Measurements from ENCODE around the gene GOT2.

GRCh38 chr16:58716468-58716867, 17.6 kb downstream of the GOT2 start:
- no peak for TF ChIP-seq CTCF (IDR thresholded peaks at IDR 0.05 in 2 of 3, conservative IDR thresholded peaks at IDR 0.05 in 1 of 3; ENCODE audit: borderline replicate concordance in 1 of 3, insufficient read depth in 1 of 3, low read depth in 2 of 3, low read length in 2 of 3)
- TF ChIP-seq REST (IDR thresholded peaks at IDR 0.05; ENCODE audit: low read depth) = no peak
- TF ChIP-seq ZBTB33 (IDR thresholded peaks at IDR 0.05; ENCODE audit: extremely low read depth, insufficient replicate concordance, low read length) = no peak
